Stimulated activated CD8-positive, alpha-beta memory T cell treated with anti-CD3 and anti-CD28 coated beads, Interleukin-7, amount 100 ng/mL, for 48 hours (primary cell): ENCODE data around the gene APOBEC3H.

Experiments used
- DNase-seq, 2 donors: peaks; one replicate each; pipeline ENCODE4 v3.0.0-alpha.2; 2020; ENCODE audit warnings: low read depth in 1 of 2; ENCODE audit errors: extremely low read depth in 1 of 2

The APOBEC3H gene

DNA sequence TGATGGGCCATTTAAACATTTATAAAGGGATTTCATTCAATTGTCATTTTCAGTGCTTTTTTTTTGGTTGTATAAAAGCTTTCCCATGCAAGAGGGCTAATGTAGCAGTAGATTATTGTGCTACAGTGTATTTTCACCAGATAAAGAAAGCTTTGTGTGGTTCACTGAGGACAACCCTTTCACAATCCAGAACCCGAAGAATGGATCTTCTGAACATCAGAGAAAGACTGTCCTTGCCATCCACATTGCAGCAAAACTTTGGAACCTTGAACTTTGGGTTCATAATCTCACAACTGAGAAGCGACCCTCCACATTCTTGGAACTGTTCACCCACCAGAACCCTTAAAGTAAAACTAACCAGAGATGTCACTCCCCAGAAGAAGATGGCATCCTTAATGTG is 9.3 kb downstream of the APOBEC3H start:
- DNase-seq, result no peak

DNA sequence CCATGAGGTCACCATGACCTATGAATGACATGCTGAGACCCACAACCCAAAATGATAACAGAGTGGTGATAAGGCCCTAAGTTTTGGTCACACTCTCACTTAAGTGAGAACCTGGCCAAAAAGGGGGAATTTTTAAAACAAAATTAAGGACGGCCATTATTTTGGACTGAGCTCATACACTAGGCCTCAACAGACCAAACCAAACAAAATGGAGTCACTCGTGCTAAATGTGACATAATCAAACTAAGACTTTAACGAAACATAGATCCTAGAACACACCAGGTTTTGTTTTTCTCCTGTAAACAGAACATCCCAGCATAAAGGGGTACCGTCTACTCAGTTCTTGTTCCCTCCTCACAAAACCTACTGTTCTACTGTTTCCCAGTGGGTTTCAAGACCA is 11.4 kb downstream of the APOBEC3H start:
- no peak for DNase-seq

DNA sequence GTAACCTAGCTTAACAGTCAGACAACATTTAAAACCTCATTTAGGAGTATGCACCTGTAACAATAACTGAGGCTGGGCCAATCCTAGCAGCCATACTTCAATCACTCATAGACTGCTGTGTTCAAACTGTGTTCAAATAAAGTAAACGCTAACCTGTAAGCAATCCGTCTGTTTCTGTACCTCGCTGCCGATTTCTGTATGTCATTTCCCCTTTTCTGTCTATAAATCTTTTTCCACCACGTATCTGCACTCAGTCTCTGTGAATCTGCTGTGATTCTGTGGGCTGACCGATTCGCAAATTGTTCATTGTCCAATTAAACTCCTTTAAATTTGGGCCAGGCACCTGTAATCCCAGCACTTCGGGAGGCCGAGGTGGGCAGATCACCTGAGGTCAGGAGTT is 12.3 kb downstream of the APOBEC3H start:
- DNase-seq, result no peak

DNA sequence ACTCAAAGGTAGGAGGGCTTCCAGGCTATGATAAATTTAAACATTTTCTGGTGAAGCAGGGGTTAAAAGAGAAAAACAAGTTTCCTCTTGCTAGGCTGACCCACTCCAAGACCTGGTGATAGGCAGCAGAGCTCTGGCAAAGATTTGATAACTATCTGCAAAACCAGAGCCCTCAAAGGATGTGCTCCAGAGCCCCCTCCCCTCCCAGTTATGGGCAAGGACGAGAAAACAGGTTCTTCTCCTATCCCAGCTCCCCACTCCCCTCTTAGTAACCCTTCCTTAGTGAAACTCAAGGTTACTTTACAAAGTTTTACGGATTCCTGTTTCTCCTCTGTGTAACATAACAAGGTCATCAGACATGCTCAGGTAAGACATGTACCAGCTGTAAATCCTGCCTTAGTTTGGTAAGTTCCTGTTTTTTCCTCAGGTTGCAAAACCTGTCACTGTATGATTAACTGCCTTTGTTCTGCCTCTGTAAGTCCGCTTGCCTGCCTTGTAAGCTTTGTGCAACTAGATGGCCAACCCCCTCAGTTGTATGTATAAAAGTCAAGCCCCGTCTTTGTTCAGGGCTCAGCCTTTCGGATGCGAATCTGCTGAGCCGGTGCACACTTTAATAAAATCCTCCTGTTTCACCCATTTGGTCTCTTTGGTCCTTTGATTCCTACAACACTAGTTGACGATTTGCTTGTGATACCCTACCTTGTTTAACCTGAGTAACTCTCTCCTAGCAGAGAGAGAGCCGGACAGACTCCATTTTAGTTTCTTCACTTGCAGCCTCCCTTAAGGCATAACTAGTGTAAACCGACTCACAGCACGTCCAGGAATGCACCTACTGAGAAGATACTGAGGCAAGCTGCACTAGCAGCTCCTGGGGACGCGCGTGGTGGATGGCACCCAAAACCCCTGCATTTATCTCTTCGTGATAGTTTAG is 13.9 kb downstream of the APOBEC3H start:
- DNase-seq, result no peak

DNA sequence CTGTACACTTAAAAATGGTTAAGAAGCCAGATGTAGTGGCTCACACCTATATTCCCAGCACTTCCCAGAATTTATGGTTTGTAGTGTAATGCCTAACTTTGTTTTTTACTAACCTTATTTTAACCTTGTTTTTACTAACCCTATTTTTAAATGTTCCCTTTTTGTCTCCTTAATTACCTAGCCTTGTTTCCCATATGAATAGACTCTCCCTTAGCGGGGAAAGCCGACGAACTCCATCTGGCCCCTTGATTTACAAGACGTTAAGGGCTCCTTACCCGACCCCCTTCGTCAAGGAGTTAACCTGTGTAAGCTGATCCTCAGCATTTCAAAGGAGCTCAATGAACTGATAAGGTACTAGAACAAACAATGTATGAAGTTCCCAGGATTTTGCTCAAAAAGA is 17.1 kb downstream of the APOBEC3H start:
- DNase-seq, result no peak

DNA sequence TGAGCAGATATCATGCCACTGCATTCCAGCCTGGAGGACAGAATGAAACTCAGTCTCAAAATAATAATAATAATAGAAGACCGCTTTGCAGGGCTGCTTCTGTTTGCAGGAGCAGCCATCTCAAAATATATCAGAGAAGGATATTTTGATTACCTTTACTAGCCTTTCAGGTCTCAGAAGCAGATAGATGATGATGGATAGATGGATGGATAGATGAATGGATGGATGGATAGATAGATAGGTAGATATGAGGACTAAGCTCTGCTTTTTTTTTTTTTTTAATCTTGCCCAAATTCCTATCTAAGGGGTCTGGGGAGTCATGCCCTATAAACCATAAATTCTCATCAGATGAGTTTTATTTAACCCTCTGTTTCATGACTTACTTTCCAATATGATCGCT is 18.5 kb downstream of the APOBEC3H start:
- no peak for DNase-seq

DNA sequence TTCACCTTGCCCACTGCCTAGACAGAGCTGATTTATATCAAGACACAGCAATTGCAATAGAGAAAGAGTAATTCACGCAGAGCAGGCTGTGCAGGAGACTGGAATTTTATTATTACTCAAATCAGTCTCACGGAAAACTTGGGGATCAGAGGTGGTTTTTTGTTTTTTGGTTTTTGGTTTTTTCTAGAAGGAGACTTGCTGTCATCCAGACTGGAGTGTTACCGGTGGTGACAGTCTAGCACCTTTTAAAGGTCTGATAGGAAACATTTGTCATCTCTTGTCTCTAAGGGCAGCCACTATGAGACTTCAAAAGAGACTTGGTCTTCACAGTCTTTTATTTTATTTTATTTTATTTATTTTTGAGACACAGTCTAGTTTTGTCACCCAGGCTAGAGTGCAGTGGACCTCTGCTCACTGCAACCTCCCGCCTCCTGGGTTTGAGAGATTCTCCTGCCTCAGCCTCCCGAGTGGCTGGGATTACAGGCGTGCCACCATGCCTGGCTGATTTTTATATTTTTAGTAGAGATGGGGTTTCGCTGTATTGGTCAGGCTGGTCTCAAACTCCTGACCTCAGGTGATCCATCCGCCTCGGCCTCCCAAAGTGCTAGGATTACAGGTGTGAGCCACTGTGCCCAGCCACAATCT is 19.1 kb downstream of the APOBEC3H start:
- no peak for DNase-seq

DNA sequence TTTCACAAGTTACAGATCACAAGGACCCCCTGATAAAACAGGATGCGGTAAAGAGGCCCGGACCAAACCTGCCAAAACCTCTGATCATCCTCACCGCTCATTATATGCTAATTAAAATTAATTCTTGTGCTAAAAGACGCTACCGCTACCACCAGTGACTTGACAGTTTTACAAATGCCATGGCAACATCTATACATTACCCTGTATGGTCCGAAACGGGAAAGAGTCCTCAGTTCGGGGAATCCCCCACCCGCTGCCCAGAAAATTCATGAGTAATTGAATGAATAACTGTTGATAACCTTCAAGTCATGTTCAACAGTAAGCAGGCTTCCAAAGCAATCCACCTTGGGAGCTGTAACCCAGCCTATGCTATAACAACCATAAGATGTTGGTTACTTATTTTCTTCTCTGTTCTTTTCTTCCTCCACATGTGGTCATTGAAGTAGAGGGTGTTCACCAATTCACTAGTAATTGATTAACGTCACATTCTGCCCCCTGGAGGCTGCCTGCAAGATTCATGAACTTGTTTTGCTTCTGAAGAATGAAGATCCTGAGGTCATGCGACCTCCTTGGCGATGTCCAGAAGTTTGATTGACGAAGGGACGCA is 20.6 kb downstream of the APOBEC3H start:
- DNase-seq, result peak; percentile 61 to 79

DNA sequence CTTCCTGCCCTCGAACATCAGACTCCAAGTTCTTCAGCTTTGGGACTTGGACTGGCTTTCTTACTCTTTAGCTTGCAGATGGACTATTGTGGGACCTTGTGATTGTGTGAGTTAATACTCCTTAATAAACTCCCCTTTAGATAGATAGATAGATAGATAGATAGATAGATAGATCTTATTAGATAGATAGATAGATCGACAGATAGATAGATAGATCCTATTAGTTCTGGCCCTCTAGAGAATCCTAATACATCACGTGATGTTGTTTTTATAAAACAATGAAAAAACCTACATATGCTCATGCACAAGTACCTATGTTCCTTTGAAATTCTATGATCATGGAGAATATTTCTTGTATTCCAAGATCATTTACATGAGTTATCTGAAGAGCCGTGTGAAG is 23.9 kb downstream of the APOBEC3H start:
- DNase-seq, result no peak

DNA sequence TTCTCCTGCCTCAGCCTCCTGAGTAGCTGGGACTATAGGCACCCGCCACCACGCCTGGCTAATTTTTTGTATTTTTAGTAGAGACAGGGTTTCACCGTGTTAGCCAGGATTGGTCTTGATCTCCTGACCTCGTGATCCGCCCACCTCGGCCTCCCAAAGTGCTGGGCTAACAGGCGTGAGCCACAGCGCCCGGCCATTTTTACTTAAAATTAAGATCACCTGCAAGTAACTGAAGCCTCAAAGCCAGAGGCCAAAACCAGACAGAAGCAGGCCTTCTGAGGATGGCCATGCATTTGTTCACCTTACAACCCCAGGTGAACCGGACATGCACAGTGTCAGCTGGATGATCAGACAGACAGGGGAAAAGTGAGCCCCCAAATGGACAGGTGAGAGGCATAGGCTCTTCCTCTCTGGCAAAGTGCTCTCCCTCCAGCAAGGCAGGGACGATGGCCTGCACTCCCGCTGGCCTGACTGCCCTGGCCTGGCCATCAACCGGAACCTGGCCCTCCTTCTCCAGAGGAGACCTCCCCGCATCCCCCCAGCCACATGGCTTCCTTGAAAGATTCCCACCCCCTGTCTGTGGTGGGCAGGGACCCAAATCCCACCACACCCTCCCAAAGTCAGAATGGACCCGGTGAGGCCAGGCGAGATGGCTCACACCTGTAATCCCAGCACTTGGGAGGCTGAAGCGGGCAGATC is 25.9 kb downstream of the APOBEC3H start:
- DNase-seq, result no peak

DNA sequence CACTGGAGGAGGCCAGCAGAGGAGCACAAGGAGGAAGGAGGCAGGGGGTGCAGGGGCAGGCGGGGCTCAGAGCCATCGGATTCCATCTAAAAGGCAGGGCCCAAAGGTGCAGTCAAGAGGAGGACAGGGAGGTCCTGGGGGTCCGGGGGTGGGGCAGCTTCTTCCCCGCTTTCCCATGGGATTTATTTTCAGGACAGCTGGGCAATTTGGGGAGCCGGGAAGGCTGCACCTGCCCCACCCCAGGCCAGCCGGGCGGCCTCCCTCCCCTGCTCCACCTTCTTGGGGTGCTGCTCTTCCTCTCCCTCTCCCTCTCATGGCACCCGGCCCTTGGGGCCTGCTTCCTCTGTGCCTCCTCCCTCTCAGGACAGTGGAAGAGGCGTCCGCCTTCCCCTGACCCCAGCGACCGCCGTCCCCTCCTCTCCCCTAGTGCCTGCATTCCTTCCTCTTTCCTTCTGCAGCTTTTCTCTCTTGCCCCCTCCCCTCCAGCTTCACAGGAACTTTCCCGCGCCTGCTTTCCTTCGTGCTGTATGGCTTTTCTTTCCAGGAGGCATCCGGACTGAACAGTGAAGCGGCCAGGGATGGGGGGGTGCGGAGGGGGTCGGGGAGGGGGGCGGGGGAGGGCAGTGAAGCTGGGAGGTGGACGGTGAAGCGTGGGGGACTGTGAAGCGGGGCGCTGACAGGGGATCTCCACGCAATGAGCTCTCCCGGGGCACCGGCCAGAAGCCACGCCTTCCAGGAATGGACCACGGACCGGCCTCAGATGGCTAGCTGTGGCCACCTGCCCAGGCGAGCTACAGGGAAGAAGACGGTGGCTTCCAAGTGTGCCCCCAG is 26.9 kb downstream of the APOBEC3H start:
- no peak for DNase-seq

DNA sequence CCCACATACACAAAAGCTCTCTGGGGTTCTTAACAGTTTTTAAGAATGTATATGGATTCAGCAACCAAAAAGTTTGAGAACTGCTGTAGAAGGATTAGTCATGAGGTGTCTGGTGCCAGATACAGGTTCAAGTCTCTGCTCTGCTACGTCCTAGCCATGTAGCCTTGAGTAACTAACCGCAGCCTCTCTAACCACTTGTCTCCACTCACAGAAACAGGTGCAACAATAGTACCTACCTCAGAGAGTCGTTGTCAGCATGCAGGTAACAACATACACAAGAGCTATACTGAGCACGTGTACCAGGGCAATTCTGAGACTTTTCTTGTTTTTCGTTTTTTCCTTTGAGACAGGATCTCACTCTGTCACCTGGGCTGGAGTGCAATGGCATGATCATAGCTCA is 28.6 kb downstream of the APOBEC3H start:
- no peak for DNase-seq

DNA sequence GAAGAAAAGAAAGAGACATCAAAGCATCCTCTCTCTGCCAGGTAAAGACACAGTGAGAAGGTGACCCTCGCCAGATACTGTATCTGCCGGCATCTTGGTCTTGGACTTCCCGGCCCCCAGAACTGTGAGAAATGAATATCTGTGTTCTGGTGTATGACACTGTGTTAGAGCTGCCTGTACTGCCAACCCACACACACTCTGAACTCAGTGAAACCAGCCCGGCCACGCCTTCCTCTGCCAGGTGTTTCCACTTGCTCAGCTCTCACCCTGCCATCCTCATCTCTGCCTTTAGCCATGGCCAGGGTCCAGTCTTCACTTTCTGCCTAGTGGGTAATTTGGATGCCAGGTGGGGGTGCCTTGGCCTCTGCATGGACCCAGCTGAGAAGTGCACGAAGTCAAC is 31.5 kb downstream of the APOBEC3H start:
- DNase-seq, result no peak

DNA sequence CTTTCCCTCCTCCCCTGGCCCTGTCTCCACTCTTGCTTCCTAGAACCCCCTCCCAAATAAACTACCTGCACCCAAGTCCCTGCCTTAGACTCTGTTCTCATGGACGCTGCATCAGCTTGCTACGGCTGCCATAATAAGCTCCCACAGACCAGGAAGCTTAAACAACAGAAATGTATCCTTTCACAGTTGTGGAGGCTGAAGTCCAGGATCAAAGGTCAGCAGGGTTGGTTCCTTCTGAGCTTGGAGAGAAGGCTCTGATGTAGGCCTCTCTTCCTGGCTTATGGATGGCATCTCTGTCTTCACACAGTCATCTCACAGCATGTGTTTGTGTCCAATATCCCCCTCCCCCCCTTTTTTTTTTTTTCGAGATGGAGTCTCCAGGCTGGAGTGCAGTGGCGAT is 32.0 kb downstream of the APOBEC3H start:
- DNase-seq, result no peak

DNA sequence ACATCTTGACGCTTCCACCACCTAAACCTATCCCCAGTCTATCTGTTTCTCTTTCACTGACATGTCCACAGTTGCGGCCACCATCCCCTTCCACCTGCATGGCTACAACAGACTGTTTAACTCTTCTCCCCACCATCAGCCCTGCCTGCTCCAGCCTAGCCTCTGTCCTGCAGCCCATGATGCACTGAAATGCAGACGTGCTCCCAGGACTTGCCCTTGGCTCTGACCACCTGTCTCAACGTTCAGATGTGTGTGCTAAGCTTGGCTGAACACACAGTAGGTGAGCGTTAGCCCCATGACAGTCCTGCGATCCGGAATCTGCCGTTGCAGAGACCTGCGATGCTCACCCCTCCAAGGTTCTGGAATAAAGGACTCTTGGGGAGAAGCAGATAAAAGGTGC is 32.7 kb downstream of the APOBEC3H start:
- no peak for DNase-seq

DNA sequence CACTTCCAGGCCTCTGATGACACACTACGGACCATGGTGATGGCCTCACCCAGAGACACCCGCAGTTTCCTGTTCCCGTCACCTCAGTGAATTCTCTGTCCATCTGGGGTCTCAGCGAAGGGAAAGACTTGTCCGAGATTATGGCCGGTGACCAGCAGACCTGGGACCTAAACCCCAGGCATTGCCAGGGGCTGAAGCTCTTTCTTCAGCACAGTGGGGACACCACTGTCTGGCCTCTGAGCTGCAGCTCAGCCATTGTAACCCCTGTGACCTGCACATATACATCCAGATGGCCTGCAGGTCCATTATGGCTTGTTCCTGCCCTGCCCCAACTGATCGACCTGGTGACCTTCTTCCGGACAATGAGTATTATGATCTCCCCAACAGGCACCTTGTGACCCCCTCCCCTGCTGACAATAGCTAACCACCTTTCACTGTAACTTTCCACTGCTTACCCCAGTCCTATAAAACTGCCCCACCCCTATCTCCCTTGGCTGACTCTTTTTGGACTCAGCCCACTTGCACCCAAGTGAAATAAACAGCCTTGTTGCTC is 33.2 kb downstream of the APOBEC3H start:
- DNase-seq, result no peak

DNA sequence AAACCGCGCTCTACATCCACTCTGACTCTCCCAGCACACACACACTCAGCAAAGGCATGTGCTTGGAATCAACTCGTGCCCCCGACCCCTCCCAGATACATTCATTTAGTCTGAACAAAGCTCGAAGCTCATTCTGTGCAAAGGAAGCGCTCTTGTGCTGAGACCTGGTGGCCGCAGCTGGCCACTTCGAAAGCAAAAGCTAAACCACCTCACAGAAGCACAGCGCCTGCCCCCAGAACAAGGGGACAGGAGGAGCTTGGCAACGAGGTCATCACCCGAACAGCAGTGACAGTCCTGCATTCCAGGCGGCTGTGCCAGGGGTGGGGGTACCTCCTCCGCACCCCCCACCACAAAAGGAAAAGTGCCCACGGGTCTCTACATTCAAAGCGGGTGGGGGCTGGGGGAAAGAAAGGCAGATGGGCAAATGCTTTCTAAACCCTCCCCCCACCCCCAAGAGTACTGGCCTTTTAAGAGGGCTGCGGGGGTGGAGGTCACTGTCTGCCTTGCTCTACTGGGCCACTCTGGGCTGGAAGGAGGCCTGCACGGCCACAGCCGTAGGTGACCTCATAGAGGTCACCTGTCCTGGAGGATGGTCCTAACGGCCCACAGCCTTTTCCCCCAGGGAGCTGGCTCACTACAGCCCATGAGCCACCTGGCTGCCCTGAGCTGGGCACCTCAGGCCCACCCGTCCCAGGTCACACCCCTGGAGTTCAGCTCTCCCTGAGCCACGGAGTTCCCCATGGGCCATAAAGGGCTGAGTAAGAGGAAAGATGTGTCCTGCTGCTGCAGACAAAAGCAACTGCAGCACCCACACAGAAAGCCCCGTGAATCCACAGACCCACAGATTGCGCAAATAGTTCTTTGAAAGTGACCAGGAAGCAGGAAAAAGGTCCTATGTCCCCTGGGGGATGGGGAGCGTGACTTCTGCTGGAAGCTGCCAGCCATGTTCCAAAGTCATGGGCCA is 34.1 kb downstream of the APOBEC3H start:
- DNase-seq, result no peak

DNA sequence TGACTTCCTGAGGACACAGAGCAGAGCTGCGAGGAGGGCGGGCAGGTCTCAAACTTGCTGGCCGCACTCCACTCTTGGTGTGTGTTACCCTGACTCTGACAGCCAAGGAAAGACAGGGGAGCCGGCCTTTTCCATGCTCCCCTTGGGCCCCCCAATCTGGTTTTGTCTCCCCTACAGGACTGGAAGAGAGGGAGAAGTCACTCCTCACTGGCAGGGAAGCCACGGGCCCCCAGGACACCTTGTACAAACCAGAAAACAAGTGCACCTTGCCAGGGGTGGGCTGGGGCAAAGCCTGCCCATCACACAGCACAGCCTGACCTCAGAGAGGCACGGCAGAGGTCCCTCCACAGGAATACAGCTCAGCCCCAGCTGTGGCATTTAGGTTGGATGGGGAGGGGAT is 35.2 kb downstream of the APOBEC3H start:
- no peak for DNase-seq

DNA sequence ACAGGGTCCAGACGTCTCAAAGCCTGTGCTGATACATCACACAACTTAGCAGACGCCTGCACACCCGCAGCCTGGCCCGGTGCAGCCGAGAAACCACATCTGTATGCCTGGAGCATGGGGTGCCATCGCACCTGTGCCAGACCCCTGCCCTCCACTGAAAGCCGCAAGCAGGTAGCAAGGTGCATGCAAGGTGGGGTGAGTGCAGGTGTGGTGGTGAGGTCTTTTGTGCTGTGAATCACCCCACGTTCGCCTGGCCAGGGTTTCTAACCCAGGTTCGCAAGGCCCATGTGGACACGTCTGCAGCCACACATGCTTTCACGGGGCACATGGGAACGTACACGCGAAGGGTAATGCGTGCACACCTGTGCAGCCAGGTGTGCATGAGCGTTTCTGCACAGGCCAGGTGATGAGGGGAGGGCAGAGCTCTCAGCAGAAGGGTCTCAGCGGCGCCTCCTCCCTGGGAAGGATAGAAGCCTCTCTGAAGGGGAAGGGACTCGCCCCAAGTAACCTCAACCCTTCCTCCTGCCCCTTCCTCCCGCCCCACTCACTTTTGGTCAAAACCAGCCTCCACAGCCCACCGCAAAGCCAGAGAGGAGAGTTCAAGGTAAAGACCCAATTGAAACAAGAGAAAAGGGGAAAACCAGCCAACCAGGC is 36.0 kb downstream of the APOBEC3H start:
- no peak for DNase-seq
